Pancreas (tissue), 10 donors: ENCODE results near the gene TSPAN32. TPM values are rescaled to one million over a fixed set of nuclear protein-coding genes. Genes with fewer than 3 reads are reported as not detected.

Experiments
- ATAC-seq, 4 donors: fragments of 200-7000 bp; cut with Tn5 transposase; one replicate each; pipeline versions ENCODE4 v1.8.0 to v1.9.1; 2020; ENCODE audit warnings: mild to moderate bottlenecking in 4 of 4, moderate library complexity in 4 of 4
- DNase-seq, 6 donors: peaks; one replicate each; pipeline ENCODE4 v3.0.0-alpha.2; 2020
- FAIRE-seq: peaks from 2 replicates; lab custom pipeline; 2012; peaks lifted over from hg19 to GRCh38; lab: Jason Lieb, UNC
- H3K27ac ChIP-seq, 4 donors: fragments of 200-600 bp; sonication (generic); 1 replicate in 3 of 4; 2 replicates in 1 of 4; pipeline versions ENCODE4 v1.5.0 to v1.8.0; 2020
- H3K27me3 ChIP-seq, 4 donors: fragments of 200-600 bp; one replicate each; pipeline ENCODE4 v1.8.0; 2021
- H3K36me3 ChIP-seq, 3 donors: fragments of 200-600 bp; sonication (generic) in 1 of 3; one replicate each; pipeline versions ENCODE4 v1.5.0 to v1.8.0; 2020 to 2021
- H3K4me1 ChIP-seq, 3 donors: fragments of 200-600 bp; one replicate each; pipeline ENCODE4 v1.8.0; 2021
- H3K4me3 ChIP-seq, 4 donors: fragments of 200-600 bp; sonication (generic) in 2 of 4; one replicate each; pipeline versions ENCODE4 v1.5.0 to v1.8.0; 2020 to 2021
- H3K9me3 ChIP-seq, 4 donors: fragments of 200-600 bp; one replicate each; pipeline ENCODE4 v1.8.0; 2021
- WGBS, 2 donors: extraction: QIAGEN DNeasy Blood & Tissue Kit; methylation state at CpG; one replicate each; pipeline ENCODE4 v1.1.7; 2013; 5-methylcytosine and 5-hydroxymethylcytosine counted together
- intact Hi-C, 3 donors: fragments of 100-400 bp; cut with DNase I; formaldehyde crosslinking; loops; one replicate each; pipeline versions ENCODE4 v1.11.1 to v1.14.2; 2022
- polyA plus RNA-seq, 2 donors: library from polyadenylated mRNA; stranded (reverse); fragments of 200-250 nt; gene quantifications; one replicate each; pipeline ENCODE4 v1.2.3, GENCODE V29; 2013
- total RNA-seq, 6 donors: library from RNA; stranded (reverse); fragmentation: NEBNext Ultra II Directional in 4 of 6; extraction: Animal tissue kit (Norgen Biotek cat#: 25700) in 4 of 6; gene quantifications; one replicate each; pipeline versions ENCODE4 v1.2.1 to v1.2.4, GENCODE V29; 2021 to 2023
- TF ChIP-seq, protein P1 (sequence below), 4 donors: fragments of 200-600 bp; sonication (generic) in 3 of 4; IDR thresholded peaks; one replicate each; pipeline versions ENCODE4 v1.5.0 to v1.8.0; 2021; ENCODE audit warnings: antibody characterized with exemption in 4 of 4
- donor health status: healthy with polysubstance abuse.
- donor health status: DM: no; HTN: no; CAD: no; lungs with moderate emphysema.
- donor health status: DM: no; HTN: no; CAD: no.
- donor health status: control.
- donor health status: control.
- donor health status: Bipolar disorder and iron deficiency.
- donor health status: DM: yes; HTN: yes; CAD: no.
- donor health status: DM: no; HTN: no; CAD: no.
- donor health status: DM: no; HTN: no; CAD: no.
- donor health status: DM: yes; HTN: yes; CAD: no.

Gene TSPAN32
- total and polyA plus RNA-seq, 8 donors: 0.25 to 1.4 (median 0.49) TPM; not detected in 1

- no peaks in the 10 kb centered on the region for H3K9me3 ChIP-seq
- ATAC-seq (no peak), FAIRE-seq (no peak), DNase-seq (peak in 1 of 6 donors; percentile 45)
- TF ChIP-seq, protein P1, sequence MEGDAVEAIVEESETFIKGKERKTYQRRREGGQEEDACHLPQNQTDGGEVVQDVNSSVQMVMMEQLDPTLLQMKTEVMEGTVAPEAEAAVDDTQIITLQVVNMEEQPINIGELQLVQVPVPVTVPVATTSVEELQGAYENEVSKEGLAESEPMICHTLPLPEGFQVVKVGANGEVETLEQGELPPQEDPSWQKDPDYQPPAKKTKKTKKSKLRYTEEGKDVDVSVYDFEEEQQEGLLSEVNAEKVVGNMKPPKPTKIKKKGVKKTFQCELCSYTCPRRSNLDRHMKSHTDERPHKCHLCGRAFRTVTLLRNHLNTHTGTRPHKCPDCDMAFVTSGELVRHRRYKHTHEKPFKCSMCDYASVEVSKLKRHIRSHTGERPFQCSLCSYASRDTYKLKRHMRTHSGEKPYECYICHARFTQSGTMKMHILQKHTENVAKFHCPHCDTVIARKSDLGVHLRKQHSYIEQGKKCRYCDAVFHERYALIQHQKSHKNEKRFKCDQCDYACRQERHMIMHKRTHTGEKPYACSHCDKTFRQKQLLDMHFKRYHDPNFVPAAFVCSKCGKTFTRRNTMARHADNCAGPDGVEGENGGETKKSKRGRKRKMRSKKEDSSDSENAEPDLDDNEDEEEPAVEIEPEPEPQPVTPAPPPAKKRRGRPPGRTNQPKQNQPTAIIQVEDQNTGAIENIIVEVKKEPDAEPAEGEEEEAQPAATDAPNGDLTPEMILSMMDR (IDR thresholded peaks at IDR 0.05): no peak
- intact Hi-C loops: no loop called here
- H3K27me3 ChIP-seq: no peaks in the 10 kb centered on the region
- WGBS, 2 donors: 75 to 87% methylated on average over 29 of the region's 29 CpGs
- H3K4me3 ChIP-seq: no peak overlapping the region
- no peak overlapping the region for H3K27ac ChIP-seq
- no peaks in the 10 kb centered on the region for H3K36me3 ChIP-seq
- H3K4me1 ChIP-seq: no peaks in the 10 kb centered on the region
Observed at GRCh38 chr11:2258501-2259465, 43.0 kb upstream of the TSPAN32 start.

DNA sequence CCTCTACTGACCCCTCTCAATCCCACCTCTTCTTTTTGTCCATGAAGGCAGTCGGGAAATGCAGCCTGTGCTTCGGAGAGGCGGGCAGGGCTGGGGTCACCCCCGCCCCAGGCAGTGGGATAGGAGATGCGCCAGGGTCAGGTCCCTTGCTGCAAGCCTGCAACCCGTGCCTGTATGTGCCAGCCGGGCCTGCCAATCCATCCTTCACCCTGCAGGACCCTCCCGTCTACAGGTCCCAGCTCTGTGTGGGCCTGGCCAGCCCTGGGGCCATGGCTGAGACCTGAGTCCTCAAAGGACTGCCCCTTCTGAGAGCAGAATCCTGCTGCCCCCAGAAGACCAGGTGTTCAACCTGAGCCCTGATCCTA is 42.4 kb upstream of the TSPAN32 start:
- Histone ChIP-seq H3K27me3 (no peaks in the 10 kb centered on the region), H3K9me3 (no peaks in the 10 kb centered on the region), H3K36me3 (no peaks in the 10 kb centered on the region), H3K27ac (no peak overlapping the region), H3K4me3 (no peak overlapping the region), H3K4me1 (no peaks in the 10 kb centered on the region)
- FAIRE-seq (no peak), DNase-seq (peak in 1 of 6 donors; percentile 52), ATAC-seq (no peak)
- TF ChIP-seq, protein P1 (IDR thresholded peaks at IDR 0.05): no peak
- intact Hi-C loops: no loop called here
- 70 to 79% methylated on average over 8 of the region's 8 CpGs for WGBS, 2 donors

GRCh38 chr11:2259897-2260451 is 41.8 kb upstream of the TSPAN32 start:
- ATAC-seq: no peak
- 56 to 73% methylated on average over 12 of the region's 12 CpGs for WGBS, 2 donors
- no peaks in the 10 kb centered on the region for H3K36me3 ChIP-seq
- H3K4me3 ChIP-seq: no peak overlapping the region
- intact Hi-C loops: no loop called here
- no peak overlapping the region for H3K27ac ChIP-seq
- no peaks in the 10 kb centered on the region for H3K9me3 ChIP-seq
- no peaks in the 10 kb centered on the region for H3K27me3 ChIP-seq
- TF ChIP-seq, protein P1 (IDR thresholded peaks at IDR 0.05): no peak
- no peak for DNase-seq
- H3K4me1 ChIP-seq: no peaks in the 10 kb centered on the region
- no peak for FAIRE-seq

- FAIRE-seq: no peak
- no peak for ATAC-seq
- Histone ChIP-seq H3K27me3 (no peaks in the 10 kb centered on the region), H3K27ac (no peak overlapping the region), H3K36me3 (no peaks in the 10 kb centered on the region), H3K9me3 (no peaks in the 10 kb centered on the region), H3K4me1 (no peaks in the 10 kb centered on the region), H3K4me3 (no peak overlapping the region)
- WGBS, 2 donors: 77 to 80% methylated on average over 26 of the region's 26 CpGs
- intact Hi-C loops: no loop called here
- peak in 1 of 6 donors; percentile 51 for DNase-seq
- TF ChIP-seq, protein P1 (IDR thresholded peaks at IDR 0.05): no peak
Observed at GRCh38 chr11:2260491-2261364, 41.1 kb upstream of the TSPAN32 start.
